Tibial nerve (tissue), 4 donors: Measurements from ENCODE around the gene NR1H4. TPM values are rescaled to one million over a fixed set of nuclear protein-coding genes. Genes with fewer than 3 reads are reported as not detected.

ENCODE experiments used
- DNase-seq, 2 donors: peaks; one replicate each; pipeline ENCODE4 v3.0.0-alpha.2; 2019; ENCODE audit warnings: low spot score in 2 of 2
- H3K27ac ChIP-seq, 4 donors: fragments of 200-600 bp; sonication (generic) in 3 of 4; one replicate each; pipeline ENCODE4 v1.5.1; 2017 to 2019; ENCODE audit warnings: mild to moderate bottlenecking in 1 of 4
- H3K27me3 ChIP-seq, 2 donors: fragments of 200-600 bp; sonication (generic) in 1 of 2; one replicate each; pipeline versions ENCODE4 v1.5.1 to v1.6.0; 2017 to 2019
- H3K36me3 ChIP-seq, 3 donors: fragments of 200-600 bp; sonication (generic); one replicate each; pipeline ENCODE4 v1.5.1; 2018 to 2019
- H3K4me1 ChIP-seq, 4 donors: fragments of 200-600 bp; sonication (generic) in 3 of 4; one replicate each; pipeline ENCODE4 v1.5.1; 2017 to 2019
- H3K4me3 ChIP-seq, 4 donors: fragments of 200-600 bp; sonication (generic) in 3 of 4; one replicate each; pipeline ENCODE4 v1.5.1; 2017 to 2019; ENCODE audit warnings: mild to moderate bottlenecking in 1 of 4, moderate library complexity in 1 of 4
- H3K9me3 ChIP-seq, 4 donors: fragments of 200-600 bp; sonication (generic) in 3 of 4; one replicate each; pipeline ENCODE4 v1.5.1; 2017 to 2019
- CTCF ChIP-seq, 5 experiments: fragments of 200-600 bp in 3 of 5; fragments of 450-650 bp in 2 of 5; sonication (generic) in 3 of 5; IDR thresholded peaks; one replicate each; pipeline ENCODE4 v1.5.1; 2016 to 2019; ENCODE audit warnings: antibody characterized with exemption in 5 of 5, mild to moderate bottlenecking in 3 of 5, moderate library complexity in 2 of 5
- EP300 ChIP-seq, 2 donors: sonication (generic); formaldehyde crosslinking; IDR thresholded peaks; one replicate each; pipeline ENCODE4 v1.6.1; 2017; ENCODE audit warnings: antibody characterized with exemption in 2 of 2, mild to moderate bottlenecking in 1 of 2
- POLR2A ChIP-seq, 2 donors: fragments of 450-650 bp; IDR thresholded peaks; one replicate each; pipeline ENCODE4 v1.6.1; 2017; ENCODE audit warnings: antibody characterized with exemption in 2 of 2, mild to moderate bottlenecking in 2 of 2, moderate library complexity in 2 of 2
- WGBS, 2 donors: methylation state at CpG; one replicate each; pipeline ENCODE4 v1.1.5; 2018; 5-methylcytosine and 5-hydroxymethylcytosine counted together
- total RNA-seq, 4 donors: library from RNA; depleted of rRNA; stranded (reverse); fragments of >200 nt; gene quantifications; one replicate each; pipeline ENCODE4 v1.1.0, GENCODE V29; 2016

NR1H4 gene
- total RNA-seq, 4 donors from 2014 or later, result not detected

GRCh38 chr12:100564090-100564489 is 90.4 kb downstream of the NR1H4 start:
- Histone ChIP-seq H3K27me3 (no peaks in the 10 kb centered on the region), H3K4me1 (peaks cover 0 to 48% (median 0%) of the 10 kb centered on the region in 4 donors), H3K4me3 (no peak overlapping the region), H3K9me3 (no peaks in the 10 kb centered on the region), H3K27ac (peak overlapping the region in 2 of 4 donors; percentile 15 to 56), H3K36me3 (no peaks in the 10 kb centered on the region)
- no peak for DNase-seq
- 7 to 18% methylated on average over 2 of the region's 2 CpGs for WGBS, 2 donors
- TF ChIP-seq POLR2A (IDR thresholded peaks at IDR 0.05), result no peak
- TF ChIP-seq CTCF (IDR thresholded peaks at IDR 0.05), result no peak
- TF ChIP-seq EP300 (IDR thresholded peaks at IDR 0.05), result no peak

DNA sequence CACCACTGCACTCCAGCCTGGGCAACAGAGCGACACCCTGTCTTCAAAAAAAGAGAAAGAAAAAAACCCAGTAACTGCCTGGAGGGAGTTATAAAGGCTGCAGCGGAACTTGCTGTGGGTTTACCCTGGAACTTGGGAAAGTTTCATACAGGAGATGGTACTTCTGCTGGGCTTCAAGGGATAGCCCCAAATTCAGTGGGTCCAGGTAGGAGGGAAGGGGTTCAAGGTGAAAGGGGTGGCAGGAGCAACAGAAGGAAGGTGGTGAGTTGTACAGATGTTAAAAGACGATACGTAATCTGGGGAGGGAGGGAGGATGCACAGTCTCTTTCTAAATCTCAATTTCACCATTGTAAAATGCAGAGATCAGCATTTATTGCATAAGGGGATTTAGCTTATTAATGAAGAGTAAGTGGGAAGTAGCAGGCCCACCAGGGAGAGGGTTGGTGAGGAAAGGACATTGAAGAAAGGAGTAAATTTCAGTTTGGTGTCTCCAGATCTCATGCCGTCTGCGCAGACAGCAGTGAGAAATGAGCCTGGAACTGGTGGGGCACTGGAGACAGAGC is 91.3 kb downstream of the NR1H4 start:
- 89 to 91% methylated on average over 6 of the region's 6 CpGs for WGBS, 2 donors
- Histone ChIP-seq H3K27me3 (no peaks in the 10 kb centered on the region), H3K9me3 (no peaks in the 10 kb centered on the region), H3K36me3 (no peaks in the 10 kb centered on the region), H3K4me3 (no peak overlapping the region), H3K27ac (peak overlapping the region in 2 of 4 donors; percentile 1 to 56), H3K4me1 (peaks cover 0 to 48% (median 0%) of the 10 kb centered on the region in 4 donors)
- TF ChIP-seq EP300 (IDR thresholded peaks at IDR 0.05), result no peak
- no peak for TF ChIP-seq POLR2A (IDR thresholded peaks at IDR 0.05)
- no peak for TF ChIP-seq CTCF (IDR thresholded peaks at IDR 0.05)
- no peak for DNase-seq

- Histone ChIP-seq H3K27ac (peak overlapping the region in 2 of 4 donors; percentile 1 to 56), H3K36me3 (no peaks in the 10 kb centered on the region), H3K4me1 (peaks cover 0 to 48% (median 0%) of the 10 kb centered on the region in 4 donors), H3K9me3 (no peaks in the 10 kb centered on the region), H3K4me3 (no peak overlapping the region), H3K27me3 (no peaks in the 10 kb centered on the region)
- DNase-seq, result no peak
- no peak for TF ChIP-seq POLR2A (IDR thresholded peaks at IDR 0.05)
- no peak for TF ChIP-seq EP300 (IDR thresholded peaks at IDR 0.05)
- TF ChIP-seq CTCF (IDR thresholded peaks at IDR 0.05), result no peak
- WGBS, 2 donors, result 57 to 74% methylated on average over 3 of the region's 3 CpGs
These were observed 92.4 kb downstream of the NR1H4 start for GRCh38 chr12:100565987-100566545.

DNA sequence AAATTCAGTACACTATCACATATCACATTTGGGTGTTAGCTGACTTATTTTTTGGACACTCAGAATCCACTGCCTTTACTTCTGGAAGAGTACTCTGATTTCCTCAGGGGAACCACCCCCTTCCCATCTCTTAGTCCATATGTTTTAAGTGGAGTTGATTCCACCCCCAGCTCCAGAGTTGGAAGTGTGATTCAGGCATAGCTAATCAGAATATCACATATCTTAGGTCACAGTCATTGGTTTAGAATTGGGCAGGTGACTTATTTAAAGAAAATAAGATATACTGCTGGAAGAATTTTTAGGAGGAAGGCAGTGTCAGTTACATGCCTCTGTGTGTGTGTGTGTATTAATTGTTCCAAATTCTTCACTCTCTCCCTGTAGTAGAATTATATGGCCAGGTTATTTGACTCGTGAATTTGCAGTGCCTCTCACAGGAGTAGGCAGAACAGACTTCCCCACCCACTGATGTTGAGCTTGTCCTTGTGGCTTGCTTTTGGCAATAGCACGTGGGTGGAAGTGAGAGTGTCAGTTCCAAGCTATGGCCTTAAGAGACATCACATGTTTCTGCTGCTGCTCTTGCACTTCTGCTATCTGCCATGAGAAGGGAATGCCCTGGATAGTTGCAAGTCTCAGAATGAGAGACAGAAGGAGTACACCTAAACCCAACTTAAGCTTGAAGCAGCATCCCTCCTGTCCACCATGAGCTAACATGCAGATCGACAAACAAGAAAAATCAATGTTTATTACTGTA is 93.4 kb downstream of the NR1H4 start:
- peak in 1 of 2 donors; percentile 38 for DNase-seq
- H3K9me3 ChIP-seq, result no peaks in the 10 kb centered on the region
- WGBS, 2 donors, result 29% methylated on average over 3 of the region's 3 CpGs

More for the DNA sequence above, 93.4 kb downstream of the NR1H4 start:
- Histone ChIP-seq H3K27ac (peak overlapping the region in 2 of 4 donors; percentile 40 to 53), H3K27me3 (no peaks in the 10 kb centered on the region), H3K4me1 (peaks cover 0 to 48% (median 0%) of the 10 kb centered on the region in 4 donors), H3K36me3 (no peaks in the 10 kb centered on the region), H3K4me3 (no peak overlapping the region)
- no peak for TF ChIP-seq CTCF (IDR thresholded peaks at IDR 0.05)
- TF ChIP-seq POLR2A (IDR thresholded peaks at IDR 0.05), result peak in 1 of 2 donors; percentile 21
- peak in 1 of 2 donors; percentile 76 for TF ChIP-seq EP300 (IDR thresholded peaks at IDR 0.05)
